Measurements from ENCODE around the gene PACS2.

PACS2 gene

GRCh38 chr14:105286759-105287144 is 27.8 kb upstream of the PACS2 start:
- TF ChIP-seq MAX (IDR thresholded peaks at IDR 0.05) (no peak), FOXM1 (IDR thresholded peaks at IDR 0.05; ENCODE audit: borderline replicate concordance, low read depth) (no peak), NFIC (IDR thresholded peaks at IDR 0.05) (no peak), TCF12 (IDR thresholded peaks at IDR 0.05; ENCODE audit: low read depth) (no peak), TEAD4 (IDR thresholded peaks at IDR 0.05) (no peak), EGR1 (IDR thresholded peaks at IDR 0.05) (no peak), CREB1 (IDR thresholded peaks at IDR 0.05; ENCODE audit: low read depth) (no peak), REST (IDR thresholded peaks at IDR 0.05; ENCODE audit: low read depth) (no peak), TAF1 (IDR thresholded peaks at IDR 0.05; ENCODE audit: low read depth) (no peak), ZBTB7A (IDR thresholded peaks at IDR 0.05; ENCODE audit: low read depth) (no peak), YY1 (IDR thresholded peaks at IDR 0.05; ENCODE audit: low read depth) (no peak), RAD21 (IDR thresholded peaks at IDR 0.05; ENCODE audit: low read depth) (no peak), CEBPB (IDR thresholded peaks at IDR 0.05) (no peak), EP300 (IDR thresholded peaks at IDR 0.05; ENCODE audit: borderline replicate concordance) (no peak)
- TF ChIP-seq, protein P1, sequence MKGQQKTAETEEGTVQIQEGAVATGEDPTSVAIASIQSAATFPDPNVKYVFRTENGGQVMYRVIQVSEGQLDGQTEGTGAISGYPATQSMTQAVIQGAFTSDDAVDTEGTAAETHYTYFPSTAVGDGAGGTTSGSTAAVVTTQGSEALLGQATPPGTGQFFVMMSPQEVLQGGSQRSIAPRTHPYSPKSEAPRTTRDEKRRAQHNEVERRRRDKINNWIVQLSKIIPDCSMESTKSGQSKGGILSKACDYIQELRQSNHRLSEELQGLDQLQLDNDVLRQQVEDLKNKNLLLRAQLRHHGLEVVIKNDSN (IDR thresholded peaks at IDR 0.05) = no peak

- no peak for TF ChIP-seq FOXM1 (IDR thresholded peaks at IDR 0.05; ENCODE audit: borderline replicate concordance, low read depth)
- no peak for TF ChIP-seq YY1 (IDR thresholded peaks at IDR 0.05; ENCODE audit: low read depth)
- no peak for TF ChIP-seq RAD21 (IDR thresholded peaks at IDR 0.05; ENCODE audit: low read depth)
These were observed 27.1 kb upstream of the PACS2 start for GRCh38 chr14:105287249-105288102.

GRCh38 chr14:105290621-105291346 is 23.8 kb upstream of the PACS2 start:
- TF ChIP-seq CREB1 (IDR thresholded peaks at IDR 0.05; ENCODE audit: low read depth) = no peak
- no peak for TF ChIP-seq FOXM1 (IDR thresholded peaks at IDR 0.05; ENCODE audit: borderline replicate concordance, low read depth)
- no peak for TF ChIP-seq TEAD4 (IDR thresholded peaks at IDR 0.05)
- no peak for TF ChIP-seq YY1 (IDR thresholded peaks at IDR 0.05; ENCODE audit: low read depth)
- no peak for TF ChIP-seq EP300 (IDR thresholded peaks at IDR 0.05; ENCODE audit: borderline replicate concordance)
- TF ChIP-seq RAD21 (IDR thresholded peaks at IDR 0.05; ENCODE audit: low read depth) = no peak
- TF ChIP-seq TAF1 (IDR thresholded peaks at IDR 0.05; ENCODE audit: low read depth) = no peak

DNA sequence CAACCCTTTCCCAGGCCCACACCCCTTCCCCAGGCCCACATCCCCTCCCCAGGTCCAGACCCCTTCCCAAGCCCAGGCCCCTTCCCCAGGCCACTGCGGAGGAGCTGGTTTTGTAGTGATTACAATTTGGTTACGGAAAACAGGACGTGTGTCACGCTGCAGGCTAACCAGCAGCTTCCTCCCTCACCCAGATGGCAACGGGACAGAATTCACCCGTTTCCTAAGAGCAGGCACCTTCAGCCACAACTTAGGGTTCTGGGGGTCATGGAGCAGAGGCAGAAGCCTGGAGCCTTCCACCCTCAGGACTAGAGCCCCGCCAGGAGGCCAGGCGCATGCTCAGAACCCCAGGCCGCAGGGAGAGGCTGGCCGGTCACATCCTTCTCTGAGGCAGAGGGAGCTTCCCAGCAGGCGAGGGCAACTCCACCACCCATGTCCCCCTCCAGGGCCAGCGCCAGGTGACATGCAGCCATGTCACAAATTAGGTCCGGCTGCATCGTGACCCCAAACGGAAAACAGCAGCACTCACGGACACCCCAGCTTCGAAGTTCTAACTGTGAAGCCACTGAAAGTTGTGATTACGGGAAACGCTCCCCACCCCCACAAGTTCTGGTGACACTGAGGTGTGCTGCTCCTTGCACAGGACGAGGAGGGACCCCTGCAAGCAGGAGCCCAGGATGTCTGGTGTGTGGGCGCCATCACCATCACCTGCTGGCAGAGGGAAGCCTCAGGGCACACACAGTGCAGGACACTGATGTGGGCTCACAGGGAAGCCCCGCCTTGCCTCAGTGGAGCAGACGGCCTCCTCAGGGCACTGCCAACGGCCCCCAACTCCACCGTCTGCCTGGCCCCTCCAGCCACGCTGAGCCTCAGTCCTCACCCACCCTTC is 21.5 kb upstream of the PACS2 start:
- no peak for TF ChIP-seq EGR1 (IDR thresholded peaks at IDR 0.05)
- no peak for TF ChIP-seq RAD21 (IDR thresholded peaks at IDR 0.05; ENCODE audit: low read depth)
- no peak for TF ChIP-seq YY1 (IDR thresholded peaks at IDR 0.05; ENCODE audit: low read depth)
- TF ChIP-seq TEAD4 (IDR thresholded peaks at IDR 0.05) = no peak
- no peak for TF ChIP-seq MAX (IDR thresholded peaks at IDR 0.05)
- TF ChIP-seq FOXM1 (IDR thresholded peaks at IDR 0.05; ENCODE audit: borderline replicate concordance, low read depth) = no peak
- TF ChIP-seq TAF1 (IDR thresholded peaks at IDR 0.05; ENCODE audit: low read depth) = no peak
- TF ChIP-seq TCF12 (IDR thresholded peaks at IDR 0.05; ENCODE audit: low read depth) = no peak
- no peak for TF ChIP-seq REST (IDR thresholded peaks at IDR 0.05; ENCODE audit: low read depth)
- TF ChIP-seq ZBTB7A (IDR thresholded peaks at IDR 0.05; ENCODE audit: low read depth) = no peak
- TF ChIP-seq, protein P1 (IDR thresholded peaks at IDR 0.05) = no peak

DNA sequence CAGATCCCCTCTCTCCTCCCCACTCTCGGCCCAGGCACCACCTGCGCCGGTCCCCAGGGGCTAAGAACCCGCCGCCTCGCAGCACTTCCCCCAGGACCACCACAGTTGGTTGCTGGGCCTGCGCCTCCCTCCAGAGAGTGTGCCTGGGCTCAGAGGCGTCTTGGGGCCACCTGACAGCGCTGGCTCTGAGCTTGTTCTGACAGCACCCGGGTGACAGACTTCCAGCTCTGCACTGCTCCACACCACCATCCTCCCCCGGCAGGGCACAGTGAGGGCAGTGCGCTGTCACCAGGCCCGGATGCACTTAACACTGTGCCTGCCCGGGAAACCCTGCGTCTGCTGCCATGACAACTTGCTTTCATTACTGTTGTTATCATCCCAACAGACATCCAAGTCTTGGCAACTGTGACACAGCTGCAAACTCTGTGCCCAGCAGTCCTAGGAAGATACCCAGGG is 20.4 kb upstream of the PACS2 start:
- TF ChIP-seq MAX (IDR thresholded peaks at IDR 0.05) = no peak

All from Ishikawa (cell line).